Measurements from ENCODE around the gene FCN2.

The FCN2 gene

DNA sequence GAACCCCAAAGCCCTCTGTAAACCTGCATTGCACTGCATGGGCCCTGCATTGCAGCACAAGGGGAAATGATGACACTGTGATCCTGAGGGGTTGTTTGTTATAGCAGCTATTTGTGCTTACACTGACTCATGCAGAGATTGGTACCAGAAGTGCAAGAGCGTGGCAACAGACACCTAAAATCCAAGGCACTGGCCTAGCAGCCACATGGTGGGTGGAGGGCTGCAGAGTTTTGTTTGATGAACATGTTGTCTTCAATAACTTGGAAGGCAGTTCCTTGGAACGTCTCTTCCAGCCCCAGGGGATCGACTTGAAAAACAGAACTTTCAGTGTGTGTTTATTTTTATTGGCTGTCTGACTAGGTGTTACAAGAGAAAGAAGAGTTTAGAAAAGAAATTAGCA is 14.5 kb downstream of the FCN2 start (continued):
- TF ChIP-seq, protein P1, sequence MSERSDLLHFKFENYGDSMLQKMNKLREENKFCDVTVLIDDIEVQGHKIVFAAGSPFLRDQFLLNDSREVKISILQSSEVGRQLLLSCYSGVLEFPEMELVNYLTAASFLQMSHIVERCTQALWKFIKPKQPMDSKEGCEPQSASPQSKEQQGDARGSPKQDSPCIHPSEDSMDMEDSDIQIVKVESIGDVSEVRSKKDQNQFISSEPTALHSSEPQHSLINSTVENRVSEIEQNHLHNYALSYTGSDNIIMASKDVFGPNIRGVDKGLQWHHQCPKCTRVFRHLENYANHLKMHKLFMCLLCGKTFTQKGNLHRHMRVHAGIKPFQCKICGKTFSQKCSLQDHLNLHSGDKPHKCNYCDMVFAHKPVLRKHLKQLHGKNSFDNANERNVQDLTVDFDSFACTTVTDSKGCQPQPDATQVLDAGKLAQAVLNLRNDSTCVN (tag by site-specific recombination; optimal IDR thresholded peaks at IDR 0.05), result no peak
- TF ChIP-seq, protein P2, sequence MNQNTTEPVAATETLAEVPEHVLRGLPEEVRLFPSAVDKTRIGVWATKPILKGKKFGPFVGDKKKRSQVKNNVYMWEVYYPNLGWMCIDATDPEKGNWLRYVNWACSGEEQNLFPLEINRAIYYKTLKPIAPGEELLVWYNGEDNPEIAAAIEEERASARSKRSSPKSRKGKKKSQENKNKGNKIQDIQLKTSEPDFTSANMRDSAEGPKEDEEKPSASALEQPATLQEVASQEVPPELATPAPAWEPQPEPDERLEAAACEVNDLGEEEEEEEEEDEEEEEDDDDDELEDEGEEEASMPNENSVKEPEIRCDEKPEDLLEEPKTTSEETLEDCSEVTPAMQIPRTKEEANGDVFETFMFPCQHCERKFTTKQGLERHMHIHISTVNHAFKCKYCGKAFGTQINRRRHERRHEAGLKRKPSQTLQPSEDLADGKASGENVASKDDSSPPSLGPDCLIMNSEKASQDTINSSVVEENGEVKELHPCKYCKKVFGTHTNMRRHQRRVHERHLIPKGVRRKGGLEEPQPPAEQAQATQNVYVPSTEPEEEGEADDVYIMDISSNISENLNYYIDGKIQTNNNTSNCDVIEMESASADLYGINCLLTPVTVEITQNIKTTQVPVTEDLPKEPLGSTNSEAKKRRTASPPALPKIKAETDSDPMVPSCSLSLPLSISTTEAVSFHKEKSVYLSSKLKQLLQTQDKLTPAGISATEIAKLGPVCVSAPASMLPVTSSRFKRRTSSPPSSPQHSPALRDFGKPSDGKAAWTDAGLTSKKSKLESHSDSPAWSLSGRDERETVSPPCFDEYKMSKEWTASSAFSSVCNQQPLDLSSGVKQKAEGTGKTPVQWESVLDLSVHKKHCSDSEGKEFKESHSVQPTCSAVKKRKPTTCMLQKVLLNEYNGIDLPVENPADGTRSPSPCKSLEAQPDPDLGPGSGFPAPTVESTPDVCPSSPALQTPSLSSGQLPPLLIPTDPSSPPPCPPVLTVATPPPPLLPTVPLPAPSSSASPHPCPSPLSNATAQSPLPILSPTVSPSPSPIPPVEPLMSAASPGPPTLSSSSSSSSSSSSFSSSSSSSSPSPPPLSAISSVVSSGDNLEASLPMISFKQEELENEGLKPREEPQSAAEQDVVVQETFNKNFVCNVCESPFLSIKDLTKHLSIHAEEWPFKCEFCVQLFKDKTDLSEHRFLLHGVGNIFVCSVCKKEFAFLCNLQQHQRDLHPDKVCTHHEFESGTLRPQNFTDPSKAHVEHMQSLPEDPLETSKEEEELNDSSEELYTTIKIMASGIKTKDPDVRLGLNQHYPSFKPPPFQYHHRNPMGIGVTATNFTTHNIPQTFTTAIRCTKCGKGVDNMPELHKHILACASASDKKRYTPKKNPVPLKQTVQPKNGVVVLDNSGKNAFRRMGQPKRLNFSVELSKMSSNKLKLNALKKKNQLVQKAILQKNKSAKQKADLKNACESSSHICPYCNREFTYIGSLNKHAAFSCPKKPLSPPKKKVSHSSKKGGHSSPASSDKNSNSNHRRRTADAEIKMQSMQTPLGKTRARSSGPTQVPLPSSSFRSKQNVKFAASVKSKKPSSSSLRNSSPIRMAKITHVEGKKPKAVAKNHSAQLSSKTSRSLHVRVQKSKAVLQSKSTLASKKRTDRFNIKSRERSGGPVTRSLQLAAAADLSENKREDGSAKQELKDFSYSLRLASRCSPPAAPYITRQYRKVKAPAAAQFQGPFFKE (tag by site-specific recombination; IDR thresholded peaks at IDR 0.05; ENCODE audit: borderline replicate concordance), result no peak
- no peak for TF ChIP-seq ZSCAN30 (tag by site-specific recombination; IDR thresholded peaks at IDR 0.05)
- TF ChIP-seq ZNF140 (tag by site-specific recombination; IDR thresholded peaks at IDR 0.05), result no peak
- TF ChIP-seq ZNF707 (tag by site-specific recombination; IDR thresholded peaks at IDR 0.05), result peak; percentile 69
- TF ChIP-seq ZNF404 (tag by site-specific recombination; IDR thresholded peaks at IDR 0.05), result no peak

DNA sequence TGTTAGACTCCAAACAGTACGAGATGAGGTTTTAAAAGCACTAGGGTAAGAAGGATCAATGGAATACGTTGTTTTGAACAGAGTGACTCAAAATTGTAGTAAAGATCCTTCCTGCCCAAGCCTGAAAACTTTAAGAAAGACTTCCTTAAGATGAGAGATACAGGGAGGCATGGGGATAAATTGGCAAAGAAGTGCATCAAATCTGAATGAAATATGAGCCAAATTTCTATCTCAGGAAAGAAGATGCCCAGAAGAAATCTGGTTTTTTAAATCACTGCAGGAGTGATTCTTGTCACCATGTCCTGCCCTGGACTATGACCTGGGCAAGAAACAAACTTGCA is 14.9 kb downstream of the FCN2 start:
- H3K27ac ChIP-seq (ENCODE audit: extremely low read depth, low read depth, low read length), result peak overlapping the region; percentile 94; the same call in 1 of the 2 replicates
- CTCF ChIA-PET, result interaction anchor here (1.7 kb wide), 1 partner anchor 446 kb away, joined by 9 read pairs; no protein-coding TSS in a partner anchor
- H3K36me3 ChIP-seq (ENCODE audit: control insufficient read depth in 2 of 2, insufficient read depth in 1 of 2, low read length in 2 of 2), result no peaks in the 10 kb centered on the region
- peaks cover 16% of the 10 kb centered on the region for H3K4me1 ChIP-seq (ENCODE audit: control insufficient read depth, insufficient read depth, low read length)
- POLR2A ChIA-PET, result interaction anchor here (0.6 to 1.5 kb wide), 3 partner anchors 8 to 96 kb away, joined by 3 to 5 read pairs (median 4); no protein-coding TSS in a partner anchor
- no peaks in the 10 kb centered on the region; the same call in 1 of the 2 replicates for H3K9me3 ChIP-seq (ENCODE audit: control insufficient read depth, insufficient read depth, low read depth, low read length)
- H3K4me3 ChIP-seq (ENCODE audit: low read depth, low read length), result no peak overlapping the region
- TF ChIP-seq SP3 (tag by site-specific recombination; IDR thresholded peaks at IDR 0.05), result no peak
- TF ChIP-seq GLI4 (tag by site-specific recombination; IDR thresholded peaks at IDR 0.05), result no peak
- 0 out of 2 replicates have a peak, but pooled peaks have one; percentile 67 for TF ChIP-seq GFI1B (tag by site-specific recombination; IDR thresholded peaks at IDR 0.05)
- 0 out of 2 replicates have a peak, but pooled peaks have one; percentile 17 for TF ChIP-seq ZBTB17 (tag by site-specific recombination; IDR thresholded peaks at IDR 0.05)
- no peak for TF ChIP-seq ZNF549 (tag by site-specific recombination; IDR thresholded peaks at IDR 0.05)
- TF ChIP-seq ZBTB21 (tag by site-specific recombination; IDR thresholded peaks at IDR 0.05), result no peak
- no peak for TF ChIP-seq KLF10 (tag by site-specific recombination; IDR thresholded peaks at IDR 0.05)
- TF ChIP-seq SETDB1 (IDR thresholded peaks at IDR 0.05; ENCODE audit: insufficient read length, low read length), result peak; percentile 4

DNA sequence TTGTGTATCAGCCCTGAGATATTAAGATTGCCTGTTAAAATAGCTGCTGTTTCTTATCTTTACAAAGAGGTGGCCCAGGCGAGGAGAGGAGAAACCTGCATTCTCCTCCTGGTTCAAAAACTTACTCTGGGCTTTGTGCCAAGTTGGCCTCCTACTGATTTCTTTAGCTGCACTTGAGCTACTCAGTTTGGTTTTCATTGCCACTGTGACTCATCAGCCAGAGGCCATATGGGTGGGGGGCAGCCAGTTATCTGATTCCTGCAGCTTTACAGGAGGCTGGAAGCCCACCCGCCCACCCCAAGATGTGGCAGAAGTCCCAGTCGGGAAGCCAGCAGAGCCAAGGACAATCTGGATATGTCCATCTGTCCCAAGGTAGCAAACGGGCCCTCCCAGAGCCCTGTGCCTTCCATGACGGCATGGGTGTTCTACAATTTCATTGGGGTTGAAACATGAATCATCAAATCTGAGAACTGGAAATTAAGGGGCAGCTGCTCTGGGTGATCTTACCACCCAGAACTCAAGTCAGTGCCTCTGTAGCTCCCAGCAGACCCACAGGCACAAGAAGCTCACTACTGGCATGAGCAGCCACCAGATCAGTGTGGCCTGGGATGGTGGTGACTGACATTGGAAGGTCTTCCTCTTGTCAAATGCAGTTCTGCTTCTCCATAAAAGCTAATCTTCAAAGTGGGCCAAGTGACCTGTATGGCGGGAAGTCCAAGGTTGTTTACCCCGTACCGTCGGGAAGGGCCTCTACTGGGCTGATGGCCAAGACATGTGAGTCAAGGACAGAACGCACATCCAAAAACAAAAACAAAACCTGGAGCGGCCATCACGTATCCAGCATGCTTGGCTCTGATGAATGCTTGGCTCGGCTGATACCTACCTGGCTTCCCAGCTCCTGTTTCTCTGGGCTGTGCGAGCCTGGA is 15.6 kb downstream of the FCN2 start:
- Histone ChIP-seq H3K9me3 (ENCODE audit: control insufficient read depth, insufficient read depth, low read depth, low read length) (no peaks in the 10 kb centered on the region; the same call in 1 of the 2 replicates), H3K27ac (ENCODE audit: extremely low read depth, low read depth, low read length) (peak overlapping the region; percentile 94), H3K36me3 (ENCODE audit: control insufficient read depth in 2 of 2, insufficient read depth in 1 of 2, low read length in 2 of 2) (no peaks in the 10 kb centered on the region), H3K4me1 (ENCODE audit: control insufficient read depth, insufficient read depth, low read length) (peaks cover 16% of the 10 kb centered on the region), H3K4me3 (ENCODE audit: low read depth, low read length) (no peak overlapping the region)
- ChIA-PET CTCF (interaction anchor here (0.7 to 4.4 kb wide), 3 partner anchors 14 to 447 kb away, joined by 3 to 18 read pairs (median 9); no protein-coding TSS in a partner anchor), POLR2A (interaction anchor here (0.6 to 1.5 kb wide), 5 partner anchors 9 to 193 kb away, joined by 3 to 5 read pairs (median 3); no protein-coding TSS in a partner anchor)
- TF ChIP-seq ZSCAN16 (tag by site-specific recombination; IDR thresholded peaks at IDR 0.05) (no peak), WT1 (tag by site-specific recombination; IDR thresholded peaks at IDR 0.05) (no peak)
- TF ChIP-seq, protein P3, sequence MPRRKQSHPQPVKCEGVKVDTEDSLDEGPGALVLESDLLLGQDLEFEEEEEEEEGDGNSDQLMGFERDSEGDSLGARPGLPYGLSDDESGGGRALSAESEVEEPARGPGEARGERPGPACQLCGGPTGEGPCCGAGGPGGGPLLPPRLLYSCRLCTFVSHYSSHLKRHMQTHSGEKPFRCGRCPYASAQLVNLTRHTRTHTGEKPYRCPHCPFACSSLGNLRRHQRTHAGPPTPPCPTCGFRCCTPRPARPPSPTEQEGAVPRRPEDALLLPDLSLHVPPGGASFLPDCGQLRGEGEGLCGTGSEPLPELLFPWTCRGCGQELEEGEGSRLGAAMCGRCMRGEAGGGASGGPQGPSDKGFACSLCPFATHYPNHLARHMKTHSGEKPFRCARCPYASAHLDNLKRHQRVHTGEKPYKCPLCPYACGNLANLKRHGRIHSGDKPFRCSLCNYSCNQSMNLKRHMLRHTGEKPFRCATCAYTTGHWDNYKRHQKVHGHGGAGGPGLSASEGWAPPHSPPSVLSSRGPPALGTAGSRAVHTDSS (tag by site-specific recombination; IDR thresholded peaks at IDR 0.05), result peak; percentile 69; the same call in 1 of the 2 replicates
- TF ChIP-seq, protein P4, sequence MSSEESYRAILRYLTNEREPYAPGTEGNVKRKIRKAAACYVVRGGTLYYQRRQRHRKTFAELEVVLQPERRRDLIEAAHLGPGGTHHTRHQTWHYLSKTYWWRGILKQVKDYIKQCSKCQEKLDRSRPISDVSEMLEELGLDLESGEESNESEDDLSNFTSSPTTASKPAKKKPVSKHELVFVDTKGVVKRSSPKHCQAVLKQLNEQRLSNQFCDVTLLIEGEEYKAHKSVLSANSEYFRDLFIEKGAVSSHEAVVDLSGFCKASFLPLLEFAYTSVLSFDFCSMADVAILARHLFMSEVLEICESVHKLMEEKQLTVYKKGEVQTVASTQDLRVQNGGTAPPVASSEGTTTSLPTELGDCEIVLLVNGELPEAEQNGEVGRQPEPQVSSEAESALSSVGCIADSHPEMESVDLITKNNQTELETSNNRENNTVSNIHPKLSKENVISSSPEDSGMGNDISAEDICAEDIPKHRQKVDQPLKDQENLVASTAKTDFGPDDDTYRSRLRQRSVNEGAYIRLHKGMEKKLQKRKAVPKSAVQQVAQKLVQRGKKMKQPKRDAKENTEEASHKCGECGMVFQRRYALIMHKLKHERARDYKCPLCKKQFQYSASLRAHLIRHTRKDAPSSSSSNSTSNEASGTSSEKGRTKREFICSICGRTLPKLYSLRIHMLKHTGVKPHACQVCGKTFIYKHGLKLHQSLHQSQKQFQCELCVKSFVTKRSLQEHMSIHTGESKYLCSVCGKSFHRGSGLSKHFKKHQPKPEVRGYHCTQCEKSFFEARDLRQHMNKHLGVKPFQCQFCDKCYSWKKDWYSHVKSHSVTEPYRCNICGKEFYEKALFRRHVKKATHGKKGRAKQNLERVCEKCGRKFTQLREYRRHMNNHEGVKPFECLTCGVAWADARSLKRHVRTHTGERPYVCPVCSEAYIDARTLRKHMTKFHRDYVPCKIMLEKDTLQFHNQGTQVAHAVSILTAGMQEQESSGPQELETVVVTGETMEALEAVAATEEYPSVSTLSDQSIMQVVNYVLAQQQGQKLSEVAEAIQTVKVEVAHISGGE (tag by site-specific recombination; conservative IDR thresholded peaks at IDR 0.05; ENCODE audit: low read depth), result no peak

All from HEK293 (cell line).